H9 (cell line): ENCODE data around the gene GRID2. TPM values are rescaled to one million over a fixed set of nuclear protein-coding genes. Genes with fewer than 3 reads are reported as not detected.

Source experiments
- DNase-seq: peaks from one replicate; pipeline ENCODE4 v3.0.0-alpha.2; 2017
- H2AFZ ChIP-seq: one replicate; pipeline ENCODE4 v1.6.1; 2013; ENCODE audit warnings: mild to moderate bottlenecking, low read length, control low read depth, moderate library complexity
- H2AK5ac ChIP-seq: 2 replicates; pipeline ENCODE4 v1.6.1; 2013; ENCODE audit warnings: low read length, control low read depth, mixed read lengths; ENCODE audit not compliant: insufficient read length
- H2BK120ac ChIP-seq: one replicate; pipeline ENCODE4 v1.6.1; 2013; ENCODE audit warnings: low read depth, mild to moderate bottlenecking, low read length, control low read depth, inconsistent platforms; ENCODE audit not compliant: poor library complexity, severe bottlenecking
- H2BK12ac ChIP-seq: 2 replicates; pipeline ENCODE4 v1.6.1; 2013; ENCODE audit warnings: low read length, control low read depth, mixed read lengths, low read depth; ENCODE audit not compliant: insufficient read length
- H2BK15ac ChIP-seq: 2 replicates; pipeline ENCODE4 v1.6.1; 2013; ENCODE audit warnings: low read depth, low read length, control low read depth
- H2BK20ac ChIP-seq: one replicate; pipeline ENCODE4 v1.6.1; 2013; ENCODE audit warnings: low read depth, mild to moderate bottlenecking, low read length, control low read depth, inconsistent platforms; ENCODE audit not compliant: poor library complexity, severe bottlenecking
- H2BK5ac ChIP-seq: 2 replicates; pipeline ENCODE4 v1.6.1; 2013; ENCODE audit warnings: low read length, control low read depth, mixed read lengths; ENCODE audit not compliant: insufficient read length
- H3K14ac ChIP-seq: 2 replicates; pipeline ENCODE4 v1.6.1; 2013; ENCODE audit warnings: low read length, control low read depth; ENCODE audit not compliant: insufficient read depth
- H3K18ac ChIP-seq: 2 replicates; pipeline ENCODE4 v1.6.1; 2013; ENCODE audit warnings: low read depth, mild to moderate bottlenecking, mixed read lengths, low read length, control low read depth; ENCODE audit not compliant: insufficient read length
- H3K23ac ChIP-seq: 2 replicates; pipeline ENCODE4 v1.6.1; 2013; ENCODE audit warnings: low read length, control low read depth, mixed read lengths, low read depth; ENCODE audit not compliant: insufficient read length
- H3K23me2 ChIP-seq: 2 replicates; pipeline ENCODE4 v1.6.1; 2013; ENCODE audit warnings: low read depth, mild to moderate bottlenecking, mixed read lengths, low read length, control low read depth; ENCODE audit not compliant: insufficient read length, poor library complexity, severe bottlenecking
- H3K27ac ChIP-seq: 2 replicates; pipeline ENCODE4 v1.5.1; 2013; ENCODE audit warnings: low read length, control low read depth, mixed read lengths, low read depth; ENCODE audit not compliant: insufficient read length
- H3K27me3 ChIP-seq: 2 replicates; pipeline ENCODE4 v1.6.1; 2013; ENCODE audit warnings: low read length, control low read depth, inconsistent platforms; ENCODE audit not compliant: insufficient read depth
- H3K4ac ChIP-seq: 2 replicates; pipeline ENCODE4 v1.6.1; 2013; ENCODE audit warnings: low read depth, mild to moderate bottlenecking, control low read depth, inconsistent platforms, low read length, moderate library complexity
- H3K4me1 ChIP-seq: 2 replicates; pipeline ENCODE4 v1.6.1; 2013; ENCODE audit warnings: low read length, control low read depth, inconsistent platforms; ENCODE audit not compliant: insufficient read depth
- H3K4me2 ChIP-seq: 2 replicates; pipeline ENCODE4 v1.6.1; 2013; ENCODE audit warnings: low read length, control low read depth, mixed read lengths; ENCODE audit not compliant: insufficient read length, insufficient read depth
- H3K56ac ChIP-seq: 2 replicates; pipeline ENCODE4 v1.6.1; 2013; ENCODE audit warnings: low read depth, mild to moderate bottlenecking, mixed read lengths, low read length, control low read depth; ENCODE audit not compliant: insufficient read length
- H3K79me1 ChIP-seq: 2 replicates; pipeline ENCODE4 v1.6.1; 2013; ENCODE audit warnings: low read depth, mild to moderate bottlenecking, moderate library complexity, low read length, control low read depth, inconsistent platforms; ENCODE audit not compliant: insufficient read depth, poor library complexity, severe bottlenecking
- H3K79me2 ChIP-seq: 2 replicates; pipeline ENCODE4 v1.6.1; 2013; ENCODE audit warnings: low read length, control low read depth, inconsistent platforms; ENCODE audit not compliant: insufficient read depth
- H3K9ac ChIP-seq: 2 replicates; pipeline ENCODE4 v1.6.1; 2013; ENCODE audit warnings: low read length, control low read depth, mixed read lengths; ENCODE audit not compliant: insufficient read length; ENCODE audit errors: extremely low read depth
- H3K9me3 ChIP-seq: one replicate; pipeline ENCODE4 v1.6.1; 2013; ENCODE audit warnings: low read depth, low read length, inconsistent platforms; ENCODE audit not compliant: control insufficient read depth
- H3T11ph ChIP-seq: one replicate; pipeline ENCODE4 v1.6.1; 2013; ENCODE audit warnings: mild to moderate bottlenecking, low read length, control low read depth, inconsistent platforms
- H4K20me1 ChIP-seq: one replicate; pipeline ENCODE4 v1.6.1; 2013; ENCODE audit not compliant: control insufficient read depth, insufficient read length, insufficient read depth
- H4K5ac ChIP-seq: 2 replicates; pipeline ENCODE4 v1.6.1; 2013; ENCODE audit warnings: low read depth, mild to moderate bottlenecking, mixed read lengths, low read length, control low read depth; ENCODE audit not compliant: insufficient read length
- H4K8ac ChIP-seq: replicated peaks from 2 replicates; pipeline ENCODE4 v1.6.1; 2013; ENCODE audit warnings: low read length, control low read depth, mixed read lengths, low read depth; ENCODE audit not compliant: insufficient read length
- H4K91ac ChIP-seq: 2 replicates; pipeline ENCODE4 v1.6.1; 2013; ENCODE audit warnings: low read depth, mild to moderate bottlenecking, moderate library complexity, mixed read lengths, low read length, control low read depth; ENCODE audit not compliant: insufficient read length
- H3K27ac Mint-ChIP-seq, 3 experiments: 2 replicates in 2 of 3; 3 replicates in 1 of 3; pipeline ENCODE4 v1.8.0; 2020 to 2021; ENCODE audit warnings: mixed read lengths in 3 of 3, mild to moderate bottlenecking in 1 of 3, moderate library complexity in 1 of 3
- H3K27me3 Mint-ChIP-seq: 2 replicates; pipeline ENCODE4 v1.8.0; 2021; ENCODE audit warnings: low read depth, mild to moderate bottlenecking, moderate library complexity, mixed read lengths
- H3K36me3 Mint-ChIP-seq, 3 experiments: 2 replicates in 2 of 3; 3 replicates in 1 of 3; pipeline ENCODE4 v1.8.0; 2020 to 2021; ENCODE audit warnings: low read depth in 3 of 3, mixed read lengths in 3 of 3; ENCODE audit not compliant: insufficient read depth in 1 of 3
- H3K4me1 Mint-ChIP-seq, 2 experiments: 2 replicates each; pipeline ENCODE4 v1.8.0; 2020; ENCODE audit warnings: mixed read lengths in 2 of 2
- H3K4me3 Mint-ChIP-seq, 2 experiments: 2 replicates in 1 of 2; 3 replicates in 1 of 2; pipeline ENCODE4 v1.8.0; 2020 to 2021; ENCODE audit warnings: mild to moderate bottlenecking in 2 of 2, mixed read lengths in 2 of 2, moderate library complexity in 1 of 2
- H3K9me3 Mint-ChIP-seq, 2 experiments: 2 replicates in 1 of 2; 3 replicates in 1 of 2; pipeline ENCODE4 v1.8.0; 2020; ENCODE audit warnings: mild to moderate bottlenecking in 2 of 2, mixed read lengths in 2 of 2, moderate library complexity in 1 of 2
- CTCF ChIP-seq: fragments of 200-600 bp; sonication (generic); conservative IDR thresholded peaks from 3 replicates; pipeline ENCODE4 v1.8.0; 2021; ENCODE audit warnings: antibody characterized with exemption, mild to moderate bottlenecking
- total RNA-seq: library from RNA; stranded (reverse); gene quantifications from 2 replicates; pipeline ENCODE4 v1.2.1, GENCODE V29; 2021

Gene GRID2
- total RNA-seq, 1 experiment from 2014 or later = 21.8 TPM

- Histone ChIP-seq H3K27ac (no peak overlapping the region), H2BK120ac (no peak overlapping the region)
Observed at GRCh38 chr4:93635943-93636342, 1332.2 kb downstream of the GRID2 start.

More at GRCh38 chr4:93635943-93636342, 1332.2 kb downstream of the GRID2 start:
- Mint-ChIP-seq H3K4me3 (no peak overlapping the region), H3K4me1 (peaks cover 0 to 16% of the 10 kb centered on the region in 2 experiments; a peak in 3 of 4 replicates), H3K36me3 (peaks cover 0 to 3% (median 0%) of the 10 kb centered on the region in 3 experiments; a peak in 2 of 7 replicates), H3K27ac (no peak overlapping the region), H3K9me3 (peaks cover 3 to 4% of the 10 kb centered on the region in 2 experiments; a peak in 4 of 5 replicates), H3K27me3 (no peaks in the 10 kb centered on the region)
- H2AFZ ChIP-seq = no peak overlapping the region
- H4K5ac ChIP-seq = no peak overlapping the region
- no peak overlapping the region for H3K18ac ChIP-seq
- no peaks in the 10 kb centered on the region for H3K79me2 ChIP-seq
- H3K56ac ChIP-seq = no peak overlapping the region
- no peaks in the 10 kb centered on the region for H3K4me1 ChIP-seq
- H2BK20ac ChIP-seq = no peak overlapping the region
- no peak overlapping the region for H3T11ph ChIP-seq
- no peak overlapping the region for H3K4ac ChIP-seq
- H4K20me1 ChIP-seq = no peaks in the 10 kb centered on the region
- no peak overlapping the region for H3K4me2 ChIP-seq
- H3K9me3 ChIP-seq = no peaks in the 10 kb centered on the region
- H3K9ac ChIP-seq = no peak overlapping the region
- H2BK12ac ChIP-seq = no peak overlapping the region
- H3K14ac ChIP-seq = no peak overlapping the region
- H3K27me3 ChIP-seq = no peaks in the 10 kb centered on the region
- H4K91ac ChIP-seq = no peak overlapping the region
- H3K23ac ChIP-seq = no peak overlapping the region
- H2AK5ac ChIP-seq = no peak overlapping the region
- H3K23me2 ChIP-seq = no peaks in the 10 kb centered on the region
- no peaks in the 10 kb centered on the region for H3K79me1 ChIP-seq
- H2BK15ac ChIP-seq = no peak overlapping the region
- H4K8ac ChIP-seq = no peak overlapping the region
- no peak for DNase-seq
- no peak for TF ChIP-seq CTCF
- H2BK5ac ChIP-seq = no peak overlapping the region
